Measurements from ENCODE around the gene NFE2L2.
A peak's percentile ranks its signal among the peaks of the same experiment; 100 is the strongest.
"Not testable (repeated sequence)": the region's sequence is repeated elsewhere in the genome, so short reads cannot be mapped to it uniquely, and the experiment has no call there.

NFE2L2 gene

GRCh38 chr2:177188482-177189469 is 75.8 kb downstream of the NFE2L2 start:
- DNase-seq = no peak

DNA sequence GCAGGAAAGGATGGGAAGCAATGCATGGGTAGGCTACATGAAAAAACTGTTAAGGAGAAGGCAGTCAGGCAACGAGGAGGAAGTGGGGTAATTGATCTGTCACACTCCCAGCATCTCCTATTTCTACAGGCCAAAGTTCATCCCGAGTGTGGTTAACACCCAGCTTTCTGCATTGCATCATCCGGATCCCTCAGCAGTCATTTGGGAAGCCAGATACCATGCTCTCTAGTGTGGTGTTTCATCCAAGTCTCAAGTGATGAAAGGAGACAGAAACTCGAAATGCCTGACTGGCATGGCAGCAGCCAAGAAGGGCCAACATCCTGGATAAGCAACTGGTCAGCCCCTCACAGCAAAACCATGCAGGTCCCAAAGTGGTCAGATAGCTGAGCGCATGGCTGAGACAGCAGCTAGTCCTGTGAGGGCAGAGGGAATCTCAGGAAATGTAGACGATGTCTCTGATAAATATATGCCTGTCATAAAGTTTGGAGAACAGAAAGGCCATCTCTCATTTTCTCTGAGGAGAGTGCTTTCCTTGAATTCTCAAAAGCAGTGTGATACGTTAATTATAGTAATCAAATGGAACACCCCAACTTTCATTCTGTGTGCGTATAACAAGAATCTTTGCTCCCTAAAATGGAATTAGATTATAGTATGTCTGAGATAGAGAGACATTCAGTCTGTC is 76.8 kb downstream of the NFE2L2 start:
- peak; percentile 50 for DNase-seq

DNA sequence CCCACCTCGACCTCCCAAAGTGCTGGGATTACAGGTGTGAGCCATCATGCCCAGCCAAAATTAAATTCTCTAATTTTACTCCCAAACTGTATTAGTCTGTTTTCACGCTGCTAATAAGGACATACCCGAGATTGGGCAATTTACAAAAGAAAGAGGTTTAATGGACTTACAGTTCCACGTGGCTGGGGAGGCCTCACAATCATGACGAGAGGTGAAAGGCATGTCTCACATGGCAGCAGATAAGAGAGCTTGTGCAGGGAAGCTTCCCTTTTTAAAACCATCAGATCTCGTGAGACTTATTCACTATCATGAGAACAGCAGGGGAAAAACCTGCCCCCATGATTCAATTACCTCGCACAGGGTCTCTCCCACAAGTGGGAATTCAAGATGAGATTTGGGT is 78.5 kb downstream of the NFE2L2 start:
- DNase-seq = not testable (repeated sequence)

DNA sequence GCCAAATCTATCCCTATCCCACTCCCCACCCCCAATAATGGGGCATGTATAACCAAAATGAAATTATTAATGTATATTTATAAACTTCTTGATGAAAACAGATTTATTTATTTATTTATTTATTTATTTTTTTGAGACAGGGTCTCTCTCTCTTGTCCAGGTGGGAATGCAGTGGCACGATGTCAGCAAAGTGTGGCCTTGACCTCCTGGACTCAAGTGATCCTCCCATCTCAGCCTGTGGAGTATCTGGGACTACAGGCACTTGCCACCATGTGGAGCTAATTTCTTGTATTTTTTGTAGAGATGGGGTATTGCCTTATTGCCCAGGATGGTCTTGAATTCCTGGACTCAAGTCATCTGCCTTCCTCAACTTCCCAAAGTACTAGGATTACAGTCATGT is 79.9 kb downstream of the NFE2L2 start:
- DNase-seq = no peak

- no peak for DNase-seq
Observed at GRCh38 chr2:177183860-177184259, 80.7 kb downstream of the NFE2L2 start.

Data from fibroblast of skin of back (primary cell).